ENCODE data around the gene ZNF358.
A peak's percentile ranks its signal among the peaks of the same experiment; 100 is the strongest.
"Not testable (repeated sequence)": the region's sequence is repeated elsewhere in the genome, so short reads cannot be mapped to it uniquely, and the experiment has no call there.

ZNF358 gene

GRCh38 chr19:7521551-7522071 lies 5.7 kb downstream of the ZNF358 start:
- DNase-seq: no peak

- DNase-seq: peak; percentile 97
These were observed 6.4 kb downstream of the ZNF358 start, which contains the start of gene MCOLN1 for GRCh38 chr19:7522072-7522922. TSS of gene MCOLN1 (plus strand) at chr19:7522624. CDS start at chr19:7522751, 127 bp downstream.

- no peak for DNase-seq
These were observed 7.2 kb downstream of the ZNF358 start for GRCh38 chr19:7522923-7523667.

- DNase-seq: no peak
These were observed 8.6 kb downstream of the ZNF358 start for GRCh38 chr19:7524523-7524922.

- DNase-seq: no peak
These were observed 9.3 kb downstream of the ZNF358 start for GRCh38 chr19:7524992-7525739.

- no peak for DNase-seq
These were observed 10.4 kb downstream of the ZNF358 start for GRCh38 chr19:7526059-7526929.

GRCh38 chr19:7527516-7528191 lies 11.8 kb downstream of the ZNF358 start:
- DNase-seq: no peak

GRCh38 chr19:7528192-7528519 lies 12.3 kb downstream of the ZNF358 start:
- no peak for DNase-seq

- DNase-seq: no peak
These were observed 12.8 kb downstream of the ZNF358 start for GRCh38 chr19:7528522-7529245.

GRCh38 chr19:7529246-7529600 lies 13.3 kb downstream of the ZNF358 start:
- no peak for DNase-seq

GRCh38 chr19:7529610-7530490 lies 13.9 kb downstream of the ZNF358 start:
- no peak for DNase-seq

GRCh38 chr19:7533281-7533885 lies 17.5 kb downstream of the ZNF358 start:
- DNase-seq: no peak

- peak; percentile 82 for DNase-seq
These were observed 18.1 kb downstream of the ZNF358 start for GRCh38 chr19:7533925-7534480.

- peak; percentile 12 for DNase-seq
These were observed 18.7 kb downstream of the ZNF358 start for GRCh38 chr19:7534531-7535046.

- DNase-seq: peak; percentile 81
These were observed 19.4 kb downstream of the ZNF358 start, which contains the start of gene PNPLA6 for GRCh38 chr19:7535047-7535997. TSS of gene PNPLA6 (plus strand) at chr19:7535717. CDS start at chr19:7535789, 72 bp downstream.

GRCh38 chr19:7535998-7536695 lies 20.2 kb downstream of the ZNF358 start:
- DNase-seq: no peak

- DNase-seq: not testable (repeated sequence)
These were observed 23.1 kb downstream of the ZNF358 start for GRCh38 chr19:7538990-7539389.

All from COR-L47 (cell line).